Measurements from ENCODE around the gene AXIN2.
"Not testable (repeated sequence)": the region's sequence is repeated elsewhere in the genome, so short reads cannot be mapped to it uniquely, and the experiment has no call there.

AXIN2 gene

GRCh38 chr17:65485388-65486299 lies 75.8 kb downstream of the AXIN2 start:
- in situ Hi-C loops (cut with MboI; ENCODE audit: low sequenced_read_pairs) = no loop called here

- in situ Hi-C loops (cut with MboI; ENCODE audit: low sequenced_read_pairs) = not testable (repeated sequence)
Measured at GRCh38 chr17:65484405-65484804, 77.0 kb downstream of the AXIN2 start.

GRCh38 chr17:65483438-65483837 lies 78.0 kb downstream of the AXIN2 start:
- in situ Hi-C loops (cut with MboI; ENCODE audit: low sequenced_read_pairs) = no loop called here

- in situ Hi-C loops (cut with MboI; ENCODE audit: low sequenced_read_pairs) = no loop called here
Measured at GRCh38 chr17:65482201-65482600, 79.2 kb downstream of the AXIN2 start.

- in situ Hi-C loops (cut with MboI; ENCODE audit: low sequenced_read_pairs) = no loop called here
Measured at GRCh38 chr17:65479282-65479681, 82.2 kb downstream of the AXIN2 start.

All from HL-60/S4 treated with retinoic acid at 250 ng/mL for 4 days and 3 days (cell line).